GM19395 (cell line): Measurements from ENCODE around the gene FOXJ3.
A peak's percentile ranks its signal among the peaks of the same experiment; 100 is the strongest.

ENCODE experiments used
- ATAC-seq: cut with Tn5 transposase; IDR thresholded peaks from one replicate; pipeline ENCODE4 v1.9.1; 2021; ENCODE audit warnings: mild to moderate bottlenecking, moderate library complexity; ENCODE audit not compliant: unreplicated experiment

The FOXJ3 gene

GRCh38 chr1:42335050-42335808 lies at the start of gene FOXJ3:
FOXJ3 (minus strand) TSS chr1:42335235; CDS start chr1:42311093, 24,142 bp downstream.
- ATAC-seq: peak; percentile 76

- ATAC-seq: no peak
These were observed 46.2 kb upstream of the FOXJ3 start for GRCh38 chr1:42381280-42381673.

GRCh38 chr1:42380586-42381279 lies 45.7 kb upstream of the FOXJ3 start, which contains the start of gene RIMKLA:
RIMKLA (plus strand) TSS chr1:42380792; CDS start chr1:42380935, 143 bp downstream.
- ATAC-seq: peak; percentile 72

GRCh38 chr1:42379794-42380585 lies 45.0 kb upstream of the FOXJ3 start:
- peak; percentile 40 for ATAC-seq

GRCh38 chr1:42372796-42373195 lies 37.8 kb upstream of the FOXJ3 start:
- no peak for ATAC-seq

- ATAC-seq: no peak
These were observed 36.0 kb upstream of the FOXJ3 start for GRCh38 chr1:42370876-42371549.

- ATAC-seq: no peak
These were observed 34.4 kb upstream of the FOXJ3 start for GRCh38 chr1:42369471-42369870.

- ATAC-seq: no peak
These were observed 33.2 kb upstream of the FOXJ3 start for GRCh38 chr1:42368096-42368795.

GRCh38 chr1:42365118-42365517 lies 30.1 kb upstream of the FOXJ3 start:
- ATAC-seq: no peak

- ATAC-seq: no peak
These were observed 29.5 kb upstream of the FOXJ3 start for GRCh38 chr1:42364542-42364941.

GRCh38 chr1:42364089-42364488 lies 29.1 kb upstream of the FOXJ3 start:
- no peak for ATAC-seq

- ATAC-seq: no peak
These were observed 24.4 kb upstream of the FOXJ3 start for GRCh38 chr1:42359466-42359865.

GRCh38 chr1:42358791-42359190 lies 23.8 kb upstream of the FOXJ3 start:
- no peak for ATAC-seq

GRCh38 chr1:42350086-42350485 lies 15.1 kb upstream of the FOXJ3 start:
- ATAC-seq: no peak

- ATAC-seq: no peak
These were observed 13.5 kb upstream of the FOXJ3 start for GRCh38 chr1:42348498-42348897.

GRCh38 chr1:42343049-42343448 lies 8.0 kb upstream of the FOXJ3 start:
- ATAC-seq: no peak

GRCh38 chr1:42340901-42341300 lies 5.9 kb upstream of the FOXJ3 start:
- no peak for ATAC-seq

- no peak for ATAC-seq
These were observed 5.1 kb upstream of the FOXJ3 start for GRCh38 chr1:42340093-42340492.

GRCh38 chr1:42336978-42337377 lies 1.9 kb upstream of the FOXJ3 start:
- ATAC-seq: no peak

GRCh38 chr1:42335809-42336518 lies 929 bp upstream of the FOXJ3 start:
- ATAC-seq: no peak
